ENCODE results near the gene GPATCH2. TPM values are rescaled to one million over a fixed set of nuclear protein-coding genes. Genes with fewer than 3 reads are reported as not detected.

Gene GPATCH2
- total RNA-seq, 1 donor from 2014 or later = 28.0 TPM

DNA sequence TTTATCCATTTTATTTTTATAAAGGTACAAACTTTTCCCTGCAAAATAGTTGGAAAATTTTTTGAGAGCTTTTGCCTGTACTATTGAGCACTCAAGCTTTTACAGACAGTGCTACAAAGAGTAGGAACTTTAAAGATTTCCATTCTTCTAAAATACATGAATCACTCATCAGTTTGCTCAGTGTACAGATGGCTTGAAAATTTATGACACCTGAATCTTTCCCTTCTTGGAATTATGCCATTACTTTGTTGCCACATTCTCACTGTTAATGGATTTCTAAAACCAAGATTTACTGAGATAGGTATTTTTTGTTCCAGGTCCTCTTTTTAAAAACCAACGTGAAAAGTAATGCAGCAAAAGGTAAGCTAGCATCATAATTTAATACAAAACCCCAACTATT lies 76.0 kb downstream of the GPATCH2 start:
- Mint-ChIP-seq H3K36me3 (ENCODE audit: insufficient read depth) (peaks cover 8% of the 10 kb centered on the region), H3K4me1 (ENCODE audit: low read depth) (no peaks in the 10 kb centered on the region), H3K9me3 (ENCODE audit: low read depth) (no peaks in the 10 kb centered on the region), H3K4me3 (ENCODE audit: low read depth) (no peak overlapping the region), H3K27ac (no peak overlapping the region), H3K27me3 (no peaks in the 10 kb centered on the region)
- DNase-seq (ENCODE audit: low spot score, unreplicated experiment) = no peak
- no peak for TF ChIP-seq CTCF (IDR thresholded peaks at IDR 0.05; ENCODE audit: unreplicated experiment)

DNA sequence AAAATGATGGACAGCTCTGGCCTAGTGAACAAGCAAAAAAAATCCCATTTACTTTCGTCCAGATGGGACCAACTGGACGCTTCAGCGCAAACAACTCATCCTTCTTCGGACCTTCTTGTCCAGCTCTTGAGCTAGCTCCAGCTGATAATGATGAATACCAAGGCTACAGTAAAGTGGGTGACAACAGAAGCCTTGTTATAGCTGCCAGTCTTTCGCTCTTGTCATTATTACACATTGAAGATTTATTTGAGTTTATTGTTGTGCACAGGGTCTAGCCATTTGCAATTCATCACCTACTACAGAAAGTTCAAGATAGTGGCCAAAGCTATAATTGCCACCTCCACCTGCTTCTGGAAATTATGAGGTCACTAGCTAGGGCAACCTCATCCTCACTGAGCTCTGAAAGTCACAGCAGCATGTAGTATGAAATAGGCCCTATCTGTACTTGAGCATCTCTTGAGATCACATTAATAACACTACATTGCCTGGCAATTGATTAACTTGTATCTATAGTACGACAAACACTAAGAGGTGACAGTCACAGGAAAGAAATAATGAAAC lies 76.9 kb downstream of the GPATCH2 start:
- Mint-ChIP-seq H3K27ac (no peak overlapping the region), H3K4me3 (ENCODE audit: low read depth) (no peak overlapping the region), H3K4me1 (ENCODE audit: low read depth) (no peaks in the 10 kb centered on the region), H3K27me3 (no peaks in the 10 kb centered on the region), H3K36me3 (ENCODE audit: insufficient read depth) (peaks cover 7% of the 10 kb centered on the region), H3K9me3 (ENCODE audit: low read depth) (no peaks in the 10 kb centered on the region)
- TF ChIP-seq CTCF (IDR thresholded peaks at IDR 0.05; ENCODE audit: unreplicated experiment) = no peak
- DNase-seq (ENCODE audit: low spot score, unreplicated experiment) = no peak

DNA sequence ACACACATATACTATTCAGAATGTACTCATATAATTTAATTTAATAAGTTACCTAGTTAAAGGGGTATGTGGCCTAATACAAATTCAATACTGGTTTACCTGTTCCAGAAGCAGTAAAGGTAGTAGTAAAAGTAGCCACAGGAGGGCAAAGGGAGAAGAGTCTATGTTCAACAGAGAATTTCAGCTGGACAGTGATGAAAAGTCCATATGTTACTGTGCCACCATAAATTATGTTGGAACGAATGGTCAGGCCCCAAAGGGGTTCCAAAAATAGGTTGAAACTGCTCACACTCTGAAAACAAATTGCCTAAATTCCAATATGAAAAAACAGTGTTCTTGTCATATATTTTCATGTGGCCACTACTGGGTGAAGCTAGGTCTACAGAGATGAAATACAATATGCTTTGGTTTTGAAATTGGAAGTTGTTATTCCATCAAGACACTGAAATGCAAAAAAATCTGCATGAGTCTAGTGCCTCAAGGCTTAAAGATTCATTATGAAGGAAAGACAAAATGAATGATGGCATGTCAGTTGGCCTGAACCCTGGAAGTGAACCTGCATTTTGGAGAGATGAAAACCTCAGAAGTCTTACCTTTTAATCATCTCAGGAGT lies 78.4 kb downstream of the GPATCH2 start:
- H3K27ac Mint-ChIP-seq = no peak overlapping the region

DNA sequence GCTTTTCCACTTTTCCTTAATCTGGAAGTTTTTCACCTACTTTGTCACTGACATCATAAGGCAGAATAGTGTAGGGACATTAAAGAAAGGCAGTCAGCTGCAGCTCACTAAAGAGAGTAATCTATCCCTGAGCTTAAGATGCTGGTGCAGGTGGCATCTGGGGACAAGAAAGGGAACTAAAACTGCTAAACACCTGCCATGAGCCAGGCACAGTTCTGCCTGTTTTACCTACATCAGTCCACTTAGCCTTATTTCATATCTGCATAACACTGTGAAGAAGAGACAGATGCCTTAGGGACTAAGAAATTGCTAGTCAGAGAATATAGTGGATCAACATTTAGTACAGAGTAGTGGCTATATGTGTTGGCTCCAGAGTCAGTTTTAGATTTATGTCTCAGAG lies 88.1 kb downstream of the GPATCH2 start:
- peaks cover 17% of the 10 kb centered on the region for H3K9me3 Mint-ChIP-seq (ENCODE audit: low read depth)
- no peaks in the 10 kb centered on the region for H3K27me3 Mint-ChIP-seq
- DNase-seq (ENCODE audit: low spot score, unreplicated experiment) = no peak
- H3K4me3 Mint-ChIP-seq (ENCODE audit: low read depth) = no peak overlapping the region
- no peak overlapping the region for H3K27ac Mint-ChIP-seq
- peaks cover 21% of the 10 kb centered on the region for H3K4me1 Mint-ChIP-seq (ENCODE audit: low read depth)
- no peak for TF ChIP-seq CTCF (IDR thresholded peaks at IDR 0.05; ENCODE audit: unreplicated experiment)
- peaks cover 24% of the 10 kb centered on the region for H3K36me3 Mint-ChIP-seq (ENCODE audit: insufficient read depth)

More for the DNA sequence above, 78.4 kb downstream of the GPATCH2 start:
- TF ChIP-seq CTCF (IDR thresholded peaks at IDR 0.05; ENCODE audit: unreplicated experiment) = no peak
- peaks cover 10% of the 10 kb centered on the region for H3K9me3 Mint-ChIP-seq (ENCODE audit: low read depth)
- no peak overlapping the region for H3K4me3 Mint-ChIP-seq (ENCODE audit: low read depth)
- no peaks in the 10 kb centered on the region for H3K4me1 Mint-ChIP-seq (ENCODE audit: low read depth)
- no peaks in the 10 kb centered on the region for H3K27me3 Mint-ChIP-seq
- H3K36me3 Mint-ChIP-seq (ENCODE audit: insufficient read depth) = peaks cover 16% of the 10 kb centered on the region
- DNase-seq (ENCODE audit: low spot score, unreplicated experiment) = no peak

DNA sequence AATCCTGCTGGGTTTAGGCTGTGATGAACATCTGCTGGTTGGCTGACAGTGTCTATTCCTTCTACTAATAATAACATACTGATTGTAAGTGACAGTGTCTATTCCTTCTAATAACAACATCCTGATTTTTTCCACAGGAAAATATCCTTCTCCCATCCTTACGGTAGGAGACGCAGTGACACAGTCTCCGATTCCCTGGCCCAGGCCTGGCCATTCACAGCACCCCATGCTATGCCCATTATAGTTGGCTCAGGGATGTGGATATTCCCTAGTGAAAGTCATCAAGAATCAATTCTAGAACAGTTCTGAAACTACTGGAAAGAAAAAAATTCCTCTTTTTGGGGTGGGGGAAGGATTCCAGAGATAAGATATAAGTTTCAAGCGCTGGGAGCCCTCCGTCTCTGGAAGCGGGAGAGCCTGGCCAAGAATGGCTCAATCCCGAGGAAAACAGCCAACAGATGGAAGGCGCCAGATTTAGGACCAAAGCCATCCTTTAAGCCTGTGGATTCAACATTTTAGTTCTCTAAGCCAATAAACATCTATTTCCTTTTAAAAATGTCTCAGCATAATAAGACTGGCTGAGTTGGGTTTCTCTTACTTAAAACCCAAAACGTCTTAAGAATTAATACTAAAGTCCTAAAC lies 88.6 kb downstream of the GPATCH2 start:
- H3K27me3 Mint-ChIP-seq = no peaks in the 10 kb centered on the region
- peaks cover 21% of the 10 kb centered on the region for H3K4me1 Mint-ChIP-seq (ENCODE audit: low read depth)
- peaks cover 18% of the 10 kb centered on the region for H3K36me3 Mint-ChIP-seq (ENCODE audit: insufficient read depth)
- no peak for TF ChIP-seq CTCF (IDR thresholded peaks at IDR 0.05; ENCODE audit: unreplicated experiment)
- no peak for DNase-seq (ENCODE audit: low spot score, unreplicated experiment)
- no peak overlapping the region for H3K27ac Mint-ChIP-seq
- H3K9me3 Mint-ChIP-seq (ENCODE audit: low read depth) = peaks cover 12% of the 10 kb centered on the region
- H3K4me3 Mint-ChIP-seq (ENCODE audit: low read depth) = no peak overlapping the region

All from progenitor cell of endocrine pancreas (in vitro differentiated cells).